ENCODE measurements around the gene HSPD1.
"Not testable (repeated sequence)": the region's sequence is repeated elsewhere in the genome, so short reads cannot be mapped to it uniquely, and the experiment has no call there.

Gene HSPD1

DNA sequence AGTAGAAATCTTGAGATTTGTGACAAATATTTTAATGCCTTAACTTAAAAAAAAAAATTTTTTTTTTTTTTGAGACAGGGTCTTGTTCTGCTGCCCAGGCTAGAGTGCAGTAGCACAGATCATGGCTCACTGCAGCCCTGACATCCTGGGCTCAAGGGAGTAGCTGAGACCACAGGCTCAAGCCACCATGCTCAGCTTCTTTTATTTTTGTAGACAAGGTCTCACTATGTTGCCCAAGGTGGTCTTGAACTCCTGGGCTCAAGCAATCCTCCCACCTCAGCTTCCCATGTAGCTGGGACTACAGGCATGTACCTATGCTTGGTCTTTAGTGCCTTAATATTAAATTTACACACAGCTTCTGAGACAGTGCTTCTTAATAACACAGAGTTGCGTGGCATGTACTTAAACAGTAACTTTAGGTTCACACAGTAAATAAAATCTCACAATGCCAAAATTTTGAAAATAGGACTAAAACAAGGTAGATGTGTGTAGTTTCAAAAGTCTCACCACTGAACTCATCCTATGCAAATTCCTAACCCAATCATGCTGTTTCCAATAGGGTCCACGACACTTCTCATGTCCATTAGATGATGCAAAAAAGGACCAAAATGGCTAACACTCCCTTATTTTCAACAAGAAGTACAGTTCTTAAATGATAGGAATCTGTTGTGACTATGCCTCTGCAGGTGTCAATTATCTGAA lies 4.1 kb downstream of the HSPD1 start:
- no peak for DNase-seq

DNA sequence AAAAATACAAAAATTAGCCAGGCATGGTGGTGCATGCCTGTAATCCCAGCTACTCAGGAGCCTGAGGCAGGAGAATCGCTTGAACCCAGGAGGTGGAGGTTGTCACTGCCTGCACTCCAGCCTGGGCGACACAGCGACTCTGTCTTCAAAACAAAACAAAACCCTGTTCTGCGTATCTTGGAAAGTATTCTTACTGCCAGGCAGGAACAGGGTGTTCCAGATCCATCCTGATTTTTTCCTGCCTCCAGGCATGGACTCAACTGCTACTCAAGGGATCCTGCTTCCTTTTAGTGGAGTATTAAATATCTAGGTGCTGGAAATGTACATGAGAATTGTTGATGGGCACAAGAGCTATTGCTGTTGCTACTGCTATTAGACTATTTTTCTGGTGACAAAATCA lies 12.3 kb downstream of the HSPD1 start:
- DNase-seq = no peak

DNA sequence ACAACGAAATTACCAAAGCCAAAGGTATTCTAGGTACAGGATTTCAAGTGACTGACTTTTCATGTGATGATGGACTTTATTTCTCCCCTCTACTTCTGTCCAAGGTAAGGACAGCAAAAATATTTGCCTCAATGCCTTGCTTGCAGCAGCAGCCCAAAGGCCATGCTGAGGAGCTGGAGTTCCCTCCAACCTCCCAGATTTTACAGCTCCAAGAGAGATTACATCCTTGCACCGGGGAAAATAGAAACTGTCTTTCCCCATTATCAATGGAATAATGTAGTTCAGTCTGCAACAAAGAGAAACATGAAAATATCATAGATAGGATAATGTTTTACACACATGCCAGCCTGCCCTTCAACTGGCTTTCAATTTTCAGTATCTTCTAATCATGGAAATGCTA lies 13.5 kb downstream of the HSPD1 start:
- DNase-seq = no peak

DNA sequence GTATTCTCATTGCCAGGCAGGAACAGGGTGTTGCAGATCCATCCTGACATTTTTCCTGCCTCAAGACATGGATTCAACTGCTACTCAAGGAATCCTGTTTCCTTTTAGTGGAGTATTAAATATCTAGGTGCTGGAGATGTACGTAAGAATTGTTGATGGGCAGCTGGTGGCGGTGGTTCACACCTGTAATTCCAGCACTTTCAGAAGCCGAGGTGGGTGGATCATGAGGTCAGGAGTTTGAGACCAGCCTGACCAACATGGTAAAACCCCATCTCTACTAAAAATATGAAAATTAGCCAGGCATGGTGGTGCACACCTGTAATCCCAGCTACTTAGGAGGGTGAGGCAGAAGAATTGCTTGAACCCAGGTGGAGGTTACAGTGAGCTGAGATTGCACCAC lies 15.4 kb downstream of the HSPD1 start:
- DNase-seq = not testable (repeated sequence)

DNA sequence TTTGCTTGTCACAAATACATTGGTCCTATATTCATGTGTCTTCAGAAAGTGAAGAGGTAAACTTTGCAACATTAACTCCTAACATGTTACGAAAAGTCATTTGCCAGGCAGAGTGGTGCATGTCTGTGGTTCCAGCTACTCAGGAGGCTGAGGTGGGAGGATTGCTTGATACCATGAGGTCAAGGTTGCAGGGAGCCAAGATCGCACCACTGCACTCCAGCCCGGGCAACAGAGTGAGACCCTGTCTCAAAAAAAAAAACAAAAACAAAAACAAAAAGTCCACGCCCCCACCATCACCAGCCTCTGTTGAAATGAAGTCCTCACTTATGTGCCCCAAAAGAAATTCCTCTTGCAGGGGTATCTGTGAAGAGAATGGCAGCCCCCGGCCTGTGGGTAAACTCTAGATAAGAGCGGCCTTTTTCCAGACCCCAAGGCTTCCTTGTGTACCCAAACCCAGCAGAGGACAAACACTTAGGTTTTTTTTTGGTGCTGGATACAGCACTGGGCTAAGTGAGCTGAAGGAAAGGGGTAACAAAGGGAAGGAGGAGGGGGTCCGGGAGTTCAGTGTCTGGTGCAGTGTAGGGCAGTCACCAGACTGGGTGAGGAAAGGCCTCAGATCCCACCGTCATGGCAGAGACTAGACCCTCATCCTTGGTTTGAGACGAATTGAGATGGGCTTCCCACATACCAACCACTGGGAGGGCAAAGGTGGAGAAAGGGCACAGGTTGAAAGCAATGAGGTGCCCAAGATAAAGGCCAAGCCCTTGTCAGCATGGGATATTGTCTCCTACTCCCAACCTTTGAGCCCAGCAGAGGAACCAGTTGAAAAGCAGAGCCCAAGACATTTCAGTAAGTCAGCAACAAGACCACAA lies 19.2 kb downstream of the HSPD1 start:
- DNase-seq = no peak

DNA sequence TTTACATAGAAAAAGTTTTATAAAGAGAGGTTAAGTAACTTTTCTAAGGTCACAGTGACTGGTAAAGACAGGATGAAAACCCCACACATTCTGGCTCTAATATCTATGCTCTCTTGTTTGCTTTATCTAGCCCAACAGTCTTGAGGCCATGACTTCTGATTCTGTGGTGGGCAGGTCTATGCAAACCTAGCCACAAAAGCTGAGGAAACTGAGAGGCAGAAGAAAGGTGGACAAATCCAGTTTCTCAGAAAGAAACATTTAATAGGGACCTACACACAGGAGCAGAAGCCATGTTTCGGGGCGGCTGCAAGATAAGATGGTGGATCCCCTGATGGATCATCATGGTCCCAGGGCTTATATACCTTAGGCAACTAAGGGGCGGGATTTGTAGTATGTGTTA lies 21.8 kb downstream of the HSPD1 start:
- no peak for DNase-seq

DNA sequence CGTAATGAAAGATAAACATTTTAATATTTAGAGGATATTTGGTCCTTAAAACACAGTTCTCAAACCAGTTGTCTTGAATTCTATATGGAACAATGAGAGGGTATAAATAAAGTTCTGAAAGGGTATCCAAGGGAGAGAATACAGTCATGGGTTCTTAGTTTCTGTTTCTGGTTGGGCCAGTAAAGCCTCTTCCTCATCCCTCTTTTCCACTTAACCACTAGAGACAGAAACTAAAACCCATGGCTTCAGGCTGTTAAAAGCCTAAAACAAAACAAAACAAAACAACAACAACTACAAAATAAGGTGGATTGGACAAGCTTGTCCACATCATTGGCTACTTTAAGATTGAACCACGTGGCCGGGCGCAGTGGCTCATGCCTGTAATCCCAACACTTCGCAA lies 27.5 kb downstream of the HSPD1 start:
- DNase-seq = no peak

DNA sequence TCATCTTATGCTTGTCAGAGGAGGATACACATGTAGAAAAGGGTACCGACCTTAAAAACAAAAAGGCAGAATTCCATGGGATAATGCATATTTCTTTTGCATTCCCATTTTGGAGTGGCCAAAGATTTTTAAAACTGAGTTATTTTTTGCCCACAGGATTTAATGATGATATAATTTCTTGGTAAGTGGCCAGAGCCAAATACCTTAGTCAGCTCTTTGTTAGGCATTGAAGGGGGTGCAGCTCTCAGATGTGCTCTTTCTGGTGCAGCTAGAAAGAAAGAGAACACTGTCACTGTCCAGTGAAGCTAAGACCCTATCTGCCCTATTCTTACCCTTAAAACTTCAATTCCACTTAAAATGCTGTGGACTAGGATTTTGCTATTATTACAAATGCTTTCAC lies 35.5 kb downstream of the HSPD1 start:
- DNase-seq = no peak

DNA sequence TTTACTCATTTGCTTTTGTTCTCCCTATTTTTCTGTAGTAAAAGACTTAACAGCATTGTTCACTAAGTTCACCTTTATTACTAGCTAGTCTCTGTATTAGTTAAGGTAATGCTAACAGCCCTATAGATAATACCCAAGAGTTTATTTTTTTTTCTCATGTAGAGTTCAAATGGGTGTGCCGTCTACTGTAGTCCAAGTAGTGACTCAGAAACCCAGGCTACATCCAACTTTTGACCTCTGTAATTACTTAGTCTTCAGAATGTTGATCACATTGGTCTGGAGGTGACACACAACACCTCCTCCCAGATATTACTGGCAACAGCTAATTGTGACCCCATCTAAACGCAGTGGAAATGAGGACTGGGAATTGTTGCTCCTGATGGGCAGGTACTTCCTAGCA lies 38.6 kb downstream of the HSPD1 start:
- no peak for DNase-seq

DNA sequence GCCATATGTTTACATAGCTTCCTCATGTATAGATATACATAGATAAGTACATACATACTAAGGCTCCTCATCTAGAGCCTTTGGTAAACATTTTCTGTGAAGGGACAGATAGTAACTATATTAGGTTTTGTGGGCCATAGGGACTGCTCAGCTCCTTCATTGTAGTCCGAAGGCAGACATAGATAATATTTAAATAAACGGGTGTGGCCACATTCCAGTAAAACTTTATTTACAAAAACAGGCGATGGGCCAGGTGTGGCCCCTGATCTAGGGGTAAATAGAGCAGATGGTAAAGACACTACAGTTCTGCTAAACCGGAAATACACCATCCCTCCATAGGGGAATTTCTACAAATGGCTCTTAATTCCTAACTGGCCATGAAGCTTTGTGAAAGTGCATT lies 39.0 kb downstream of the HSPD1 start:
- DNase-seq = no peak

DNA sequence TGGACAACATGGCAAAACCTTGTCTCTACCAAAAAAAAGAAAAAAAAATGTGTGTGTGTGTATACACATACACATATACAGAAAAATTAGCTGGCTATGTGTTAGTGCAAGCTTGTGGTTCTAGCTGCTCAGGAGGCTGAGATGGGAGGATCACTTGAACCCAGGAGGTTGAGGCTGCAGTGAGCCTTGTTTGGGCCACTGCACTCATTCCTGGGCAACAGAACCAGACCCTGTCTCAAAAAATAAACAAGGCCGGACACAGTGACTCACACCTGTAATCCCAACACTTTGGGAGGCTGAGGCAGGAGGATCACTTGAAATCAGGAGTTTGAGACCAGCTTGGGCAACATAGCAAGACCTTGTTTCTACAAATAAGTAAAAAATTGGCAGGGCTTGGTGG lies 44.2 kb downstream of the HSPD1 start:
- DNase-seq = no peak

DNA sequence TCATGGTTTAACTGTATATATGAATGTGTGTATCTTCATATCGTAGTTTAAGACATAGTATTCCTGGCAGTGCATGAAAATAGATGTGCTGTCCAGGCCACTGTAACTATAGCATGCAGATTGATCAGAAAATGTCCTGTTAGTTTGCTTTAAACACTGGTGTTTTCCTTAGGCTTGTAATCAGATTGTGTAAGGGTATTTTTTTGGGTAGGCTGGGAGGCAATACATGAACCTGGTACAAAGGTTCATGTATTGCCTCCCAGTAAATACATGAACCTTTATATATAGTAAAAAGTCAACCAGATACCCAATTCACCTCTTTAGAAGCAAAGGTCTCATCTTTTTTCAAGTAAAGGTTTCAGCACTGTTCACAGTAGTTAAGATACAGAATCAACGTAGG lies 44.7 kb downstream of the HSPD1 start:
- DNase-seq = no peak

DNA sequence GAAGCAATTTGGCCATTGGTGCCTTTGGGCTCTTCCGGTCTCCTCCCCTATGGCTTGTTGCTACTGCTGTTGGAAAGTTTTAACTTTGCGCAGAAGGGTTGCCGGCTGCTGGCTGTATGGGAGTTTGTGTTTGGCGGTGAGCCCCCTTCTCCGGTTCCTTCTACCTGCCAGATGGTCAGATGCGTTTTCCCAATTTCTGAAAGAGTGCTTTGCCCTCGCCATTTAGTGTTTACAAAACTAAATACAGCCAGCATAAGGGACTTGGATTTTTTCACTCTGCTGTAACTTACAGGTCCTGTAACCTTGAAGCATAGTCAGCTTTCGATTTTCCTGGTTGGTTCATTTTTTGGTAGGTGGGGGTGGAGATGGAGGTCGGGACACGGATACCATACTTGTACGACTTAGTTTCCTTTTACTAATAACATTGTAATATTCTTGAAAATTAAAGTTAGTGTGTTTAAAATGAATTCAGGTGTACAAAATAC lies 45.7 kb downstream of the HSPD1 start:
- no peak for DNase-seq

DNA sequence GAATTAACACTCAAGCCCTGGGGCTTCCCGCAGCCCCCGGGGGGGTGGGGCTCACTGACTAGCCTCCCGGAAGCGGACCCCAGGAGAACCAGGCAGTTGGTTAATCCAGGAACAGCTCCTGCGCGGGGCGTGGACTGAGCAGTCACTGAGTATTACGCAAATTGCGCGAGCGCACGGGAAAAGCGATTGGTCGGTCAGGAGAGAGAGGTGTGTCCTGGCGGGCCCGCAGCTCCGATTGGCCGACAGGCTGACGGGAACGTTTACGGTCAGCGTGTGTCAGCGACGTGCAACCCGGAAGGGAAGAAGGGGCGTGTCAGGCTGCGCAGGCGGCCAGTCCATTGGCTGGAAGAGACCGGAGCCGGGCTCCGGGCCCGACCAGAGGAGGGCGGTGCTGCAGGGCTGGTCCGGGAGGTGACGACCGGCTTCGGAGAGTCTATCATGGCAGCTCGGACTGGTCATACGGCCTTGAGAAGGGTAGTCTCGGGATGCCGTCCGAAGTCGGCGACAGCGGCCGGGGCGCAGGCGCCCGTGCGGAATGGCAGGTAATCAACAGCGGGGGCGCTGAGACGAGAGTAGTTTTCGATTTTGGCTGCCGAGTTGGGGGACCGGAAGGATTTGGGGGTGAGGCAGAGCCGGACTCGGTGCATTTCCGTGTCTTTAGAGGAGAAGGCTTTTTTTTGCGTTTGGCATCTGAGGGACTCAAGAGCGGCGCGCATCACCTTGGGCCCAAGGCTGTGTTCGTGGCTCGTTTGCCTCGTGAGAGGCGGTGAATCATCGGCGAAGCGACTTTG lies 46.3 kb downstream of the HSPD1 start, which contains the start of gene COQ10B:
Gene COQ10B (plus strand): TSS at position 430 of the 791 bp plus-strand sequence. CDS start 9 bp downstream, at position 439.
- DNase-seq = peak; percentile 97

DNA sequence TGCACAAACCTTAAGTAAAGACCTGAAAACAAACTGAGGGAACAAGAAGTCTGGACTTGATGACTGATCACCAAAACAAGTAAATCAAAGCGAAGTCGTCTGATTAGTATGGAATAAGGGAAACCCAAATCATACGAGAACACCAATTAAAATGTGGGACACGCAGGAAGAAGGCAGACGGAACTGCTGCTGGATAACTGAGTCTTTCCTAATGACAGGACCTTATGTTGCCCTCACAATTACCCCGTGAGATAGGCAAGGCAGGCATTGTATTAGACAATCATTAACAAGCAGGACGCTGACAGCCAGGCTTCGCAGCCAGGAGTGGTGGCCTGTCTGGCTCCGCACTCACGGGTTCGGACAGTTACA lies 46.9 kb downstream of the HSPD1 start:
- DNase-seq = no peak

DNA sequence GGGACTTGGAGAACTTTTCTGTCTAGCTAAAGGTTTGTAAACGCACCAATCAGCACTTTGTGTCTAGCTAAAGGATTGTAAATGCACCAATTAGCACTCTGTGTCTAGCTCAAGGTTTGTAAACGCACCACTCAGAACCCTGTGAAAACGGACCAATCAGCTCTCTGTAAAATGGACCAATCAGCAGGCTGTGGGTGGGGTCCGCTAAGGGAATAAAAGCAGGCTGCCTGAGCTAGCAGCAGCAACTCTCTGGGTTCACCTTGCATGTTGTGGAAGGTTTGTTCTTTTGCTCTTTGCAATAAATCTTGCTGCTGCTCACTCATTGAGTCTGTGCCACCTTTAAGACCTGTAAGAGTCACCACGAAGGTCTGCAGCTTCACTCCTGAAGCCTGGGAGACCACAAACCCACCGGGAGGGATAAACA lies 48.7 kb downstream of the HSPD1 start:
- not testable (repeated sequence) for DNase-seq

DNA sequence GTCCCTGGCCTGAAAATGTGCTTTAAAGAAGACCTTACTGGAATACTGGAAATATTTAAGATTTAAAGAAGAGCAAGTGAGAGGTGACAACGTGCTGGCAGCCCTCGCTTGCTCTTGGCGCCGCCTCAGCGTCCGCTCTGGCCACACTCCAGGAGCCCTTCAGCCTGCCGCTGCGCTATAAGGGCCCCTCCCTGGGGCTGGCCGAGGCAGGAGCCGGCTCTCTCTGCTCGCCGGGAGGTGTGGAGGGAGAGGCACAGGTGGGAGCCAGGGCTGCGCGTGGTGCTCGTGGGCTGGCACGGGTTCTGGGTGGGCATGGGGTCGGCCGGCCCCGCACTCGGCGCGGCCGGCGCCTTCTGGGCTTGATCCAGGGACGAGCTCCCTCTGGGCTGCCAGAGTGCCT lies 49.2 kb downstream of the HSPD1 start:
- no peak for DNase-seq

DNA sequence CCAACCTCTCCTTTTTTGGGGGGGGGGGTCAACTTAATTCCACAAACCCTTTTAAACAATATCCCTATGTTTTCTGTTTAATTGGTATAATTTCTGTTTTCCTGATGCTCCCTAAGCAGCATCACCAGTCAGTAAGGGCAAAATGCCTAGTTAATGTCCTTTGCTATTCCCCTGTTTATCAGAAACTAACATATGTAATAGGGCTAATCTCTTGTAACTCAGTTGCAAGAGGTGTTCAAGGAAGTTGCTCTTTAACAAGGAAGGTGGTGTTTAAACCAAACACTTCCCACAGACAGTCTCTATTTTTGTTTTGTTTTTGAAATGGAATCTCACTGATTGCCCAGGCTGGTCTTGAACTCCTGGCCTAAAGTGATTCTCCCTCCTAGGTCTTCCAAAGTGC lies 52.8 kb downstream of the HSPD1 start:
- no peak for DNase-seq

DNA sequence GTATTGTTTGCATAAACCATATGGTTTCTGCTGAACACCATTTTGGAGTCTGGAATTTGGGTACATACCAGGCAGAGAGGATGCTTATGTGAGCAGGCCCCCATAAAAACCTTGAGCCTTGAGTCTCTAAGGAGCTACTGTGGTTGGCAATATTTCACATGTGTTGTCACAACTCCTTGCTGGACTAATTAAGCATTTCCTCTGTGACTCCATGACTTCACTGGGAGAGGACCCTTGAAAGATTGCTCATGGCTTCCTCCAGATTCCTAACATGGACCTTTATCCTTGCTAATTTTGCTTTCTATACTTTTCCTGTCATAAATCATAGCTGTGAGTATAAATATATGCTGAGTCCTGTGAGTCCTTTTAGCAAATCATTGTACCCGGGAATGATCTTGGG lies 53.9 kb downstream of the HSPD1 start:
- no peak for DNase-seq

DNA sequence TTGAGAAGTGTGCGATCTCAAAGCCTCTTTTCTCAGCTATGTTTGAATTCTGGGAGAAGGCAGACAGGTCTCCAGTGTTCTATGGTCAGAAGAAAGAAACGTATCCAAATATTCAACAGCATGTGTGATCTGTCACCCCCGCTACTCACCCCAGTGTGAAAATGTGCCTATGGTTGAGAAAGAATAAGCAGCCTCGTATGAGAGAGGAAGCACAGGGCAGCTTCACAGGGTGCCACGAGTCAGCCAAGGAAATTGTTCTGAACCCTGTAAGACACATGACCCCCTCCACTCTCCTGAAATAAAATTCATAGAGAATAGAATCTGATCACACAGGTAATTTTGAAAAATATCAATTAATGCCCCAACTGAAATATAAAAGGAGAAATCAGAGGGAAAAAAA lies 56.8 kb downstream of the HSPD1 start:
- DNase-seq = no peak

DNA sequence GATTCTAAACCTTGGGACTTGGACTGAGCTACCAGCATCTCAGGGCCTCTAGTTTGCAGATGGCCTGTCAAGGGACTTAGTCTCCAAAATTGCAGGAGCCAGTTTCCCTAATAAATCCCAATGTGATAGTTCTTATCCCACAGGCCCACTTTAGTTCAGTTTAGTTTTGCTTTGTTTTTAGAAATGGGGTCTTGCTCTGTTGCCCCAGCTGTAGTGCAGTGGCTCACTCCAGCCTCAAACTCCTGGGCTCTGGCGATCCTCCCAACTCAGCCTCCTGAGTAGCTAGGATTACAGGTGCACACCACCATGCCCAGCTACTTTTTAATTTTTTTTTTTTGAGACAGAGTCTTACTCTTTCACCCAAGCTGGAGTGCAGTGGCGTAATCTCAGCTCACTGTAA lies 62.3 kb downstream of the HSPD1 start:
- no peak for DNase-seq
